Erythroblast (primary cell): Measurements from ENCODE around the gene KMT5B.
A peak's percentile ranks its signal among the peaks of the same experiment; 100 is the strongest.

ENCODE experiments used
- DNase-seq, 2 experiments: peaks; one replicate each; lab custom pipeline; 2025; lab: John Stamatoyannopoulos, UW
- GATA1 ChIP-seq: IDR thresholded peaks from 2 replicates; pipeline ENCODE4 v1.6.1; 2011; ENCODE audit warnings: low read depth, mild to moderate bottlenecking, control low read depth, low read length, moderate library complexity
- POLR2A ChIP-seq: IDR thresholded peaks from 2 replicates; pipeline ENCODE4 v1.6.1; 2011; ENCODE audit warnings: mild to moderate bottlenecking, low read length

Gene KMT5B

DNA sequence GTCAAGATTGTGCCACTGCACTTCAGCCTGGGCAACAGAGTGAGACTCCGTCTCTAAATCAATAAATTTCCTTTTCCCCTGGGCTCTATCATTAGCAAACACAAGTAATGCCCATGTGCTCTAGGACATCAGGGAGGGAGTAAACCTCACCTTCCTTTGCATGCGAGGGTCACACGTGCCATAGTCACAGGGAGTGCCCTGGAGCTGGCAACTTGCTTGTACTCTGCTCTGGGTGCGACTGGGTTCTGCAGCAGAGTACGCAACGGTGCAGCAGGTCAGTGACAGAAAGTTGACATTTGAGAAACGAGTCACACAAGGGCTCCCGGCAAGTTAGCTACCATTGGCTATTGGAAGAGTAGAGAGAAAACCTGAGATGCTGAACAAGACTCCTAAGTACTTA is 59.4 kb downstream of the KMT5B start:
- TF ChIP-seq POLR2A, result no peak
- no peak for TF ChIP-seq GATA1
- no peak for DNase-seq

DNA sequence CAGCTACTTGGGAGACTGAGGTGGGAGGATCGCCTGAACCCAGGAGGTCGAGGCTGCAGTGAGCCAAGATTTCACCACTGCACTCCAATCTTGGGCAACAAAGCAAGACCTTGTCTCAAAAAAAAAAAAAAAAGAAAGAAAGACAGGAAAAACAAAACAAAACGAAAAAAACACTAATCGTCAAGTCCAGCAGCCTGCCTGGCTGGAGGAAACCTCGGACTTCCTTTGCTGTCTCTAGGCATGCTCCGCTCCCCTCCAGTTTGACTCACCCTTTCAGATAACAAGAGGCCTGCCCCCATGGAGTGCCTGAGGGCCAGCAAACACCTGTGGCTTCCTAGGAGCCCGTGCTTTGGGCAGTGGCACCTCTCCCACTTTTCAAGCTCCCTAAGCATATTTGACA is 63.1 kb downstream of the KMT5B start:
- peak; percentile 27 to 42 for DNase-seq
- TF ChIP-seq POLR2A (no peak), GATA1 (no peak)

DNA sequence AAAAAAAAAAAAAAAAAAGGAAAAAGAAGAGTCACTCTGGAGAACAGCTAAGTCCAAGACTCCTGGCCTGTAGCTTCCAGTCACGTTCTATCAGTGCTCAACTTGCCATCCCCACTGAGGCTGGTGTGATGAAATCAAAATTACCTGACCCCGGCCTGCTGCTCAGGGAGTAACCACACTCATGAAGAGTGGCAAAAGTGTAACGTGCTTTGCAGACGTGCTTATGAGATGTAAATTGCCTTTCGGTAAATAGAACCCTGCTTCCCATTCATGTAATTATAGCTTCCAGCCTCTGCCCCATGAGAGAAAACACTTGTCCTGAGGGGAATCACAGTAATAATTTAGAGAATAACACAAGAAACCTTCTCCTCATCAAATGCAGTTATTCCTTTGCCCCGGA is 63.7 kb downstream of the KMT5B start:
- no peak for DNase-seq
- TF ChIP-seq GATA1 (no peak), POLR2A (no peak)

DNA sequence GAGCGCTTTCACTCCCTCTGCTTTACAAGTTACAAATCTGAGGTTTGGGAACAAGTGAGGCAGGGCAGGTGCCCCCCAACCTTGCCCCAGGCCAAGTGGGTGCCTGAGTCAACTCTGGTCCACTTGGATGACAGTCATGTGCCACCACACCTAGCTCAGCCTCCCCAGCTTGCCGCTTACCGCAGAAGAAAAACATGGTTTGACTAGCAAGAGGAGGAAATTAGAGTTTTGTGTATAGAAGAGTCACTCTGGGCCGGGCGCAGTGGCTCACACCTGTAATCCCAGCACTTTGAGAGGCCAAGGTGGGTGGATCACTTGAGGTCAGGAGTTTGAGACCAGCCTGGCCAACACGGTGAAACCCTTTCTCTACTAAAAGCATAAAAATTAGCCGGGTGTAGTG is 64.2 kb downstream of the KMT5B start:
- TF ChIP-seq POLR2A, result no peak
- no peak for TF ChIP-seq GATA1

DNA sequence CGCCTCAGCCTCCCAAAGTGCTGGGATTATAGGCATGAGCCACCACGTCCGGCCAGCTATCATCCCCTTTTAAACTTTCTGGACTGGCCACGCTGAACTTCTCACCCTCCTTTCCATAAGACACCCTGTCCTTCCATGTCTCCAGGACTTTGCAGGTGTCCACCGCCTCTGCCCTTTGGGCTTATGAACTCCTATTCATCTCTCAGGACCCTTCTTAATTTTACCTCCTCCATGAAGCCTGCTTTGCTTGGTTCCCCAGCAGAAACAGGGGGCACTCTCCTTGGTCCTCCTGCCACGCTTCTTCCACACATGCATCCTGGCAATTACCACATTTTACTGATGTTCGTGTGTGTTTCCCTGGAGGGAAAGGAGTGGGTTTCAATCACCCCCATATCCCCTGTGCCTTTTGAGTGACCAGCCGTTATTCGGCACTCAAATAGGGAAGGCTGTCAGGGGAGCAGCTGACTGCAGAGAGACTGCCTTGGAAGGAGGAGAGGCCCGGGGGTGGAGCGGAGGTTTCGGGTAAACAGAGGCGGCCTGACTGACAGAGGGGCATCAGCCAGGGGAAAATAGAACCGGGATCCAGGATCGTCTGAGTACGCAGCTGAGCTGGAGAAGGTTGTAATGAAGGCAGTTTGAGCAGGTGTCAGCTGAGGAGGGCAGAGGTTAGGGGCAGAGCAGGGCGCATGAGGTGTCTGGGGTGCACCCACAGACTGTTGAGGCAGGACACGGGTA is 64.9 kb downstream of the KMT5B start:
- TF ChIP-seq GATA1, result no peak
- TF ChIP-seq POLR2A, result no peak
- no peak for DNase-seq

More for the DNA sequence above, 64.2 kb downstream of the KMT5B start:
- DNase-seq, result no peak

DNA sequence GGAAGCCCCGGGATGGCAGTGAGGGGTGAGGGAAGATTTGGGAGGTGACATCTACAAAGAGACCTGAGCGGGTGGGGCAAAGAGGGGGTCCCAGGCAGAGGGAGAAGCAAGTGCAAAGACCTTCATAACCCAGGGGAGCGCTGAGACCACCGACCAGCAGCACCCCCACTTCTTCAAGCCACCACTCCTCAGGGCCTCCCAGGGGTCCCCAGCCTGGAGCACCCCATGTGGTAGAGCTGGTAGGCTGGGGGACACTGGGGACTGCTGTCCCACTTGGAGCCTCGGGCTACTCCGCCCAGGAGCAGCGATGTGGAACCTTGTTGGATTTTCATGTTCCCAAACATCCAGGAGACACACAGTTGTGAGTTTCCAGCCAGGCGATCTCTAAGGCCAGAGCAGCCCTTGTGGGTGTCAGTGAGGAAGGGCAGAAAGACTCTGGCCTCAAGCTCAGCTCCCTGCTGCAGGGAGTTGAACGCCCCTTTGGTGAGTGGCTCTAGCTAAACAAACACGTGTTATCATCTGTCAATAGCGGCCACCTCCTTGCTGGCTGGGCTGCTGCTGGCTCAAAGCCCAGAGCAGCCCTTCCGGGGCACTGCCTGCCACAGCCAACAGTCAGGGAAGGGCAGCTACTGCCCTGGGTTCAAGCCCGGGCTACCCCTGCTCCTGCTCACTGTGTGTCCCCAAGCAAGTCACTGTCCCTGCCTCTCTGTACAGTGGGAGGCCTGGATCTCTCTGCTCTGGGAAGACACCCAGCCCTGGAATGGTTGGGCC is 66.2 kb downstream of the KMT5B start:
- peak; percentile 87 to 90 for DNase-seq

DNA sequence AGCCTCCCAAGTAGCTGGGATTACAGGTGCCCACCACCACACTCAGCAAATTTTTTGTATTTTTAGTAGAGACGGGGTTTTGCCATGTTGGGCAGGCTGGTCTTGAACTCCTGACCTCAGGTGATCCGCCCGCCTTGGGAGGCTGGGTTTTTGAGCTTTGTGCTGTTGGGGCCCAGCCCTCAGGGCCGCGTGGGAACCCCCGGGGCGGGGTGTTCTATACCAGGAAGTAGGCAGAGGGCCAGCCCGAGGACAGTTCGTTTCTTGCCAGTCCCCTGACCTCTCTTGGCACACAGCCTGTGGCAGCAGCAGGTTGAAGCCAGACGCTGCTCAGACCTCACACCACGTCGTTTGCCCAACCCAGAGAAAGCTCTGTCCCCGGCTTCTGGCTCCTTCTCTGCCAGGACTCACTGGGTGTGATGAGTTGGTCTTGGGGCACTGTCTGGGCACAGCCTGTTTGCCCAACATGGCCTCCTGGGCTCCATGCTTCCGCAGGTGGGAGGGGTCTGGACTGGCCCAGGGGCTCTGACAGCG is 67.0 kb downstream of the KMT5B start:
- TF ChIP-seq GATA1 (no peak), POLR2A (peak; percentile 16)
- peak; percentile 19 to 32 for DNase-seq

More for the DNA sequence above, 66.2 kb downstream of the KMT5B start:
- TF ChIP-seq POLR2A, result peak; percentile 59
- no peak for TF ChIP-seq GATA1

DNA sequence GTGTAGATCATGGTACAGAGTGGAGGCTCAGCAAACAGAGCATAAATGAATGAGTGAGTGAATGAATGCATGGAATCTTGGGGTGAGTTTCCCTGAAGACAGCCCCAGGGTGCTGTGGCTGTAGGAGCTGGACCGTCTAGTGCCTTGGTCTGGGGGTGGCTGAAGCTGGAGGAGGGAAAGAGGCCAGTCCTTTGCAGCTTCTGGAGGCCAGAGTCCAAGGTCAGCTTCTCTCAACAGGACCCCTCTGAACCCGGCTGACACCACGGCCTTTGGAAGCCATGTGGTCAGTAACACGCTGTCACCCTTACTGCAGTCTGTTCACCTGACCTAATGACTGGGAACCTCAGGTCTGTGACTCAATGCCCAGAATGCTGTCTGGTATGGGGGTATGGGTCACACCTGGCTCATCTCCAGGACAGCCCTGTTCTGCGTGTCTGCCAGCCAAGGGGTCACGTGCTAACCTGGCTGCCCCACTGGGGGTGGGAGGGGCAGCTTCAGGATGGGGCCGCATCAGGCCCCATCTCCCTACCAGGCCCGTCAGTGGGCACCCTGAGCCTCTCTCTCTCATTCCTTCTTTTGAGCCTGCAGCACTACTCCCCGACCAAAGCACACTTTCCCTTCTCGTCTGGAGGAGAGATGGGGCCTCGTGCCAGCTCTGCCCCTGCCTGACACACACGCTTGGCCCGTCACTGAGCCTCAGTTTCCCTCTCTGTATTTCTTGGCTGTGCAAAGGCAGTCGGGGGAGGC is 67.8 kb downstream of the KMT5B start:
- no peak for DNase-seq
- TF ChIP-seq POLR2A (no peak), GATA1 (no peak)

DNA sequence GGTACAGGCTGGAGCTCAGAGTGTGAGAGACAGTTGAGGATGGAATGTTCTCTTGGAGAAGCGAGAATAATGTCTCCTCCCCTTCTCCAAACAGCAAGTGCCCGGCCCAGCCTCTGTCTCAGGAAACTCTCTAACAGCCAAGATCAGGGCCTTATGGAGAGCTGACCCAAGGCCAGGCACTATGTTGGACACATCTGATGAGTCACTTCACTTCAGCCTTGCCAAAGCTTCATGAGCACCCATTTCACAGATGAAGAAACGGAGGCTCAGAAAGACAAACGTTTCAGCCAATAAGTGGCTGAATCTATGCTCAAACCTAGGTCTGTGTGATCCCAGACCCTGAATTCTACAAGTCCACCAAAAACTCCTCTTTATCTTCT is 69.8 kb downstream of the KMT5B start:
- no peak for DNase-seq
- TF ChIP-seq GATA1 (no peak), POLR2A (no peak)

DNA sequence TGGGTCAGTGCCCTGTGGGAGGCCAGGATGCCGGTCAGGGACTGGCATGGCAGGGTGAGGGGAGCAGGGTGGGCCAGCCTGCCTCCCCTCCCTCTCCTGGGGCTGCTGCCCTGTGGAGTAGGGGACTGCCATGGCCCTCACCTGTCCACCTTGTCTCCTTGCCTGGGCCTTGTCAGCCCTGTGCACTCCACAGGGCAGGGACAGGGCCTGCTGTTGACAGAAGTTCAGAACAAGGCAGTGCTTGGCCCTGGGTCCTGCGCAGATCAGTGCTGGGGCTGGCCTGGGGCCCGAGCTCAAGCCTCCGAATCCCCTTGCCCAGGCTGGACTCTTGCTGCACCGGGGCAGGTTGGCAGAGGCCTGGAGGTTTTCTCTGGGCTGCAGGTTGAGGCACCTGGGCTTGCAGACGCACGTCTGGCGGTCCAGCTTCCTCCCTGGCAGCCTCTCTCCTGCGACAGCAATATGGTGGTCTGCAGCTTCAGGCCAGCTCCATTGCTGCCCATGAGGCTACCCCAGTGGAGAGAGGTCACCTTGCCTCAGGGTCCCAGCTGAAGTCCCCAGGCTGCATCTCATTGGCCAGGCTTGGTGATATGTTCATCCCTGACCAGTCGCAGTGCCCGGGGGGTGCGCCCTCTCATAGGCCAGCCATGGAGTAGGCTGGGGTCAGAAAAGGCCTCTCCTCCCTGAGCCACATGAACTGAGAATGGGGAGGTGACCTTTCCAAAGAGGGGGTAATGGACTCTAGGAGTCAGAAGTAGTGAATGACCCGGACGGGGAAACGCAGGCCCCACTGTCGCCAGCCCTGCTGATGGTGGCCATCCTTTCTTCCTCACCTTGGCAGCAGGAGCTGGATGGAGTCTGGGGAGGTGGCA is 70.4 kb downstream of the KMT5B start:
- no peak for DNase-seq
- TF ChIP-seq POLR2A (no peak), GATA1 (no peak)

DNA sequence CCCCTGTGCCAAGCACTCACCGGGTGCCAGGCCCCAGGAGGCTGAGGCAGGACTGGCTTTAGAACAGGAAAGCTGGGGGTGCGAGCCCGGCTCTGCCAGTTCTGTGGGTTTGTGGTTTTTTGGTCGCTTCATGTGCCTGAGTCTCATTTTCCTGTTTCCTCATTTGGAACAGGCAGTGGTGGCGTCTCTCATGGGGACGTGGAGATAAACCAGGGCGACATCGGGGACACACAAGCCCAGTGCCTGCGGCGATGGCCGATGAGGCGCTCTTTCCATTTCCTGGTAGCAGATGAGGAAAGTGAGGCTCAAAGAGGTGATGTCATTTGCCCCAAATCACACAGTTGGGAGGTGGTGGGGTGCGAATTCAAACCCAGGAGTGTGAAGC is 71.1 kb downstream of the KMT5B start:
- no peak for TF ChIP-seq POLR2A
- no peak for TF ChIP-seq GATA1
- DNase-seq, result peak; percentile 23 to 26

DNA sequence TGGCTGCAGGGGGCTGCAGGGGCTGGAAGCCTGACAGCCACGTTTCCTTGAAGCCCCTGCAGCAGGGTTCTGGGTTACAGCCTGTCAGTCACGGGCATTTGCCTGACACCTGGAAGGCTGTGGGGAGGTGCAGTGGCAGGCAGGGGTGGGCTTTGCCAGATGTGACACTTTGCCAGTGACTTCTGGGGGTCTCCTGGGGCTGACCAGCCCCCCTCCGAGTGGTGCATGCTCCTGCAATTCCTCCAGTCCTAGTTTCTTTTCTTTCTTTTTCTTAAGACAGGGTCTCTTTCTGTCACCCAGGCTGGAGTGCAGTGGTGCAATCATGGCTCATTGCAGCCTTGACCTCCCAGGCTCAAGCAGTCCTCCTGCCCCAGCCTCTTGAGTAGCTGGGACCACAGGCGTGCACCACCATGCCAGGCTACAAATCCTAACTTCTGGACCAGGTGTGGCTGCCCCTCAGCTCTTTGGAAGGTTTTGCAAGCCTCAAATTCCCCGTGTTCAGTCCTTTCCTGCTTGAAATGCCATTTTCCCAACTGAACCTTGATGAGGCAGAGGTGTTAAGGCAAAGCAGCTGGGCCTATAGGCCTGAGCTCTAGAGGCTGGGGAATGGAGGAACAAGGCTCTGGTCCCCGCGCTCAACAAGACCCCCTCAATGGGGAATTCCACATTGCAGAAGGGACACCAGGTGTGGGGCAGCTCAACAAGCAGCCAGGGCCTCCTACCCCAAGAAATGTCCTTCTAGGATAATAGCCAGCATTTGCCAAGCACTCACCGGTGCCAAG is 71.7 kb downstream of the KMT5B start:
- TF ChIP-seq POLR2A (no peak), GATA1 (no peak)
- DNase-seq, result no peak
